HG03442 (cell line): Measurements from ENCODE around the gene PTH1R.

Source experiments
- ATAC-seq: cut with Tn5 transposase; IDR thresholded peaks from one replicate; pipeline ENCODE4 v1.9.1; 2021; ENCODE audit warnings: mild to moderate bottlenecking, moderate library complexity; ENCODE audit not compliant: unreplicated experiment

PTH1R gene

GRCh38 chr3:46897829-46898320 is 20.4 kb downstream of the PTH1R start:
- no peak for ATAC-seq

- ATAC-seq, result no peak
These were observed 21.0 kb downstream of the PTH1R start for GRCh38 chr3:46898321-46899150.

DNA sequence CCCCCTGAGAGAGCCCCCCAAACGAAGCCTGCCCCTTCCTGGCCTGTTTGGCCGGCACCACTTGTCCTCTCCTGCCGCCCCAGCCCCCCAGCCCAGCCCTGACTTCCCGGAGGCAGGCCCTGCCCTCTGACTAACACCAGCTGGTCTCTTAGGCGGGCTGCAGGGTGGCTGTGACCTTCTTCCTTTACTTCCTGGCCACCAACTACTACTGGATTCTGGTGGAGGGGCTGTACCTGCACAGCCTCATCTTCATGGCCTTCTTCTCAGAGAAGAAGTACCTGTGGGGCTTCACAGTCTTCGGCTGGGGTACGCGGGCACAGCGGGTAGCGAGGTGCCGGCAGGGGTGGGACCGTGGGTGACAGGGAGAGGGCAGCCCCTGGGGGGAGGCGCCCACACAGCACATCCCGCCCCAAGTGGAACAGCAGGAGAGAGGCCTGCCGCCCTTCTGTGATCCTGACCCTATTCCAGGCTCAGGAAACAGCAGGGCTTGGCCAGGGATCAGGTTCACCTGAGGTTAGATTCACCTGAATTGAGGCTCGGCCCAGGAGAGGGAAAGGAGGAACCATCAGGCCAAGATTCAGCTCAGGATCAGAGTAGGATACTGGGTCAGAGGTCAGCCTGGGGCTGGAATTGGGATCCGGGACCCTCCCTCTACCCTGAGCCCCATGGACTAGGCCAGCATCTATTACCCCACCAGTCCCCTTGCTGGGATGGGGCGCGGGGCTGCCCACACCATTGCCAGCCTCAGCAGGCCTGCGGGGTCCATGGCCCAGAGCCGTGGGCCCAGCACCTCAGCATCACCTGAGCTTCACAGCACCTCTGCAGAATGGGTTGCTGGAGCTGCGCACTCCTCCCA is 21.9 kb downstream of the PTH1R start:
- ATAC-seq, result no peak

- no peak for ATAC-seq
These were observed 22.4 kb downstream of the PTH1R start for GRCh38 chr3:46900007-46900292.

DNA sequence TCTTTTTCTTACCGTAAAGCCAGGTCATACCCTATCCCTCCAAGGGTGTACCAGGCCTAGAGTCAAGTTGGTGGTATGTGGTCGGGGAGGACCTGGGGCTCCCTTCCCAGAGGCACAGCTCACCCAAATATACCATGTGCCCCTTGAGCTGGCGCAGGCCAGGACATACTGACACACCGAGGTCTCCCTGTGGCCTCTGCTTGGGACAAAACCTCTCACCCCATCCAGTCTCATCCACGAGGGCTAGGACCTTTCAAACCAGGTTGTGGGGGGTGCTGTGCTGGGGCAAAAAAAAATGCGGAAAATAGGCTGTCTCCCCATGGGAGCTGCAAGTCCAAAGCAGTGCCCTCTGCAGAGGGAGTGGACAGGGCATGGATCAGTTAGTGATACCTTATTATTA is 22.8 kb downstream of the PTH1R start:
- no peak for ATAC-seq

DNA sequence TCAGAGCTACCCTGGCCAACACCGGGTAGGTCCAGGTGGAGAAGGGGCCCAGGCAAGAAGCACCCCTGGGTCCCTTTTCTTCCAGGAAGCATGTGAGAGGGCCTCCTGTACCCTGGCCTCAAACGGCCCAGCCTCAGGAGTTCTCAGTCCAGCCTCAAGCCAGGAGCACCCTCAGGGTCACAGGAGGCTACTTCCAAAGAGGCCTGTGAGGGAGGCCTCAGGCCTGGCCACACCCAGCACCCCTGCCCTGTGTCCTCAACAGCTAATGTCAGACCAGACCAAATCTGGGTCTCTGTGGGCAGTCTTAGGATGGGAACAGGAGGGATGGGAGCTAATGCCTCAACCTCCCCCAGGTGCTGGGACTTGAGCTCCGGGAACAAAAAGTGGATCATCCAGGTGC is 23.5 kb downstream of the PTH1R start:
- ATAC-seq, result no peak

GRCh38 chr3:46901591-46902187 is 24.2 kb downstream of the PTH1R start:
- ATAC-seq, result no peak

- ATAC-seq, result no peak
These were observed 24.7 kb downstream of the PTH1R start for GRCh38 chr3:46902188-46902631.

GRCh38 chr3:46903341-46904302 is 26.1 kb downstream of the PTH1R start:
- no peak for ATAC-seq

DNA sequence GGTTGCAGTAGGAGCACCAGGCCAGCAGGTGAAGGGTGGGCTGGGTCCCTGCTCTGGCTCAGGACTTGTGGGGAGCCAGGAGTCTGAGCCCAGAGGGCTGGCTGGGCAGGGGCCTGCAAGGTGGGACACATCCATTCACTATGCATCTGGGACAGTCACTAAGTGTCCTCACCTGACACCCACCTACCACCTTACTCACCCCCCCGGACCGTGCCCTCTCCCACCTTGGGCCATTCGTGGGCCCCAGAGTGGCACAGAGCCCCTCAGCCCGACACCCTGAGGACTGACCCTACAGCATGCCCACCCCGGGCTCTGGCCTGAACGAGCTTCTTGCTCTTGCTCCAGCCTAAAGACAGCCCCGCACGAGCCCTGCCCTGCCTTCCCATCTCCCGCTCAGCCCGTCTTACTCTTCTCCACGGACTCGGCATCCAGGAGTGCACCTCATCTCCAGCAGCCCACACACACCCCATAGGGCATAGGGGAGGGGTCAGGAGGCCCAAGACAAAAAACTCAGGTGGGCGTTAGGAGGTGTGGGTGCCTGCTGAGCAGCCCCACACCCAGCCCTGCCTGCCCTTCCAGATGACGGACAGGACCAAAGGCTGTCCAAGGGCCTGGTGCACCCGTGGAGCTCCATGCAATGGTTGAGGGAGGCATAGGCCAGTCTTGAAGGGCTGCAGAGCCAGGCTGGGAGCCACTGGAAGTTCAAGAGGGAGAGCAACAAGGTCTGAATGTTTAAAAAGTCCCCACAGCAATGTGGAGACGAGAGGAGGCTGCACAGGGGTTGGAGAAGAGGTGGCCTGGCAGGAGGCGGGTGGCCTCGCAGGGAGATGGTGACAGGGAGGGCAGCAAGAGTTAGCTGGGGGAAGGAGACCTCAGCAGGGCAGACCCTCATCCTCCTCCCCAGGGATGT is 27.0 kb downstream of the PTH1R start:
- no peak for ATAC-seq

GRCh38 chr3:46905213-46905560 is 27.7 kb downstream of the PTH1R start:
- ATAC-seq, result no peak

DNA sequence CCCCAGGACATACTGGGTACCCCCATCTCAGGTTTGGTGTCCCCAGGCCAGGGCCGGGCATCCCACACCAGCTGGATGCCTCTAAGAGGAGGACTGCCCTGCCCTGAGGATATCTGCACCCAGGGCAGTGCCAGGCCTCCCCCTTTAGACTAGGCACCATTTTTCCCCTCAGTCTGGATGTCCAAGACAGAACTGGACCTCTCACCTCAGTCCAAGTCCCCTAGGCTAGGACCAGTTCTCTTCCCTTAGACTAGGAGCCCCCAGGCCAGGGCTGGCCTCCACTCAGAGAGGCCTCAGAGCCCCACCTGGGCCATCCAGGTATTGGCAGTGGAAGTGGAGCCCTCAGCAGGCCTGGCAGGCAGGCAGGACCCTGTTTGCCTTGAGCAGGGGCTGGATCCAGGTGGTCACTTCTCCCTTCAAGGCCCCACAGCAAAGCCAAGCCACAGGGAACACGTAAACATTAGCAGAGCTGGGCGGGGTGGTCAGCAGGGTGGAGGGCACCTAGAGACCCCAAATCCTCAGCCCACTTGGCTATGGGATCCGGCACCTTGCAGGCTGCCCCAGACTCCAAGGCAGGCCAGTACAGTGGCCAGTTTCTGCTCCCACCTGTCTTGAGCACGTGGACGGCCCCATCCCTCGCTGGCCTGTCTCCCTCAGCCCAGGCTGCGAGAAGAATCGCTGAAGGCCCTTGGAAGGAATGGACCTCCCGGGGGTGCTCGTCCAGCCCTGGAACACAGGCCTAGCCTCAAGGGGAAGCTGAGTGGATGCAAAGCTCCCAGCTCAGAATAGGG is 28.3 kb downstream of the PTH1R start:
- ATAC-seq, result no peak

DNA sequence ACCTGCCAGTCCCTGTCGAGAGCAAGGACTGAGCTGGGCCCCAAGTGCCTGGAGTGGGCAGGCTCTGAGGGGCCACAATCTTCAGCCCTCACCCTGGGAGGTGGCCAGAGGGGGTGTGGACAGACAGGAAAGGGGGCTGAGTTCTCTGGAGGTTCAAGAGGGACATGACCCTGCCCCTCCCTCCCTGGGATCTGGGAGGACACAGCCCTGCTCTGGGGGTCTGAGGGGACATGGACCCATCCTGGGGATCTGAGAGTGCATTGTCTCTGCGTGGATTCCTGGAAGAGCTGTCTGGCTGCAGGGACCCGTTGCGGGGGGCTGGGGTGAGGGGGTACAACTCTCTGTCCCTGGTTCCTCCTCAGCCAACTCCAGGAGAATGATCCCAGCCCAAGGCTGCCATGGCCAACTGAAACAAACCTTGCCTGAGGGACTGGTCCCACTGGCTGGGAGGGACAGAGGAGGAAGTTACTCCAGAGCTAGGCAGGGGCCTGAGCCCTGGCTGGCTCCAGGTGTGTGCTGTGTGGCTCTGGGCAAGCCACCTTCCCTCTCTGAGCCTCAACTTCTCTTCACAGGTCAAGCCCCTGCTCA is 29.0 kb downstream of the PTH1R start:
- ATAC-seq, result no peak

DNA sequence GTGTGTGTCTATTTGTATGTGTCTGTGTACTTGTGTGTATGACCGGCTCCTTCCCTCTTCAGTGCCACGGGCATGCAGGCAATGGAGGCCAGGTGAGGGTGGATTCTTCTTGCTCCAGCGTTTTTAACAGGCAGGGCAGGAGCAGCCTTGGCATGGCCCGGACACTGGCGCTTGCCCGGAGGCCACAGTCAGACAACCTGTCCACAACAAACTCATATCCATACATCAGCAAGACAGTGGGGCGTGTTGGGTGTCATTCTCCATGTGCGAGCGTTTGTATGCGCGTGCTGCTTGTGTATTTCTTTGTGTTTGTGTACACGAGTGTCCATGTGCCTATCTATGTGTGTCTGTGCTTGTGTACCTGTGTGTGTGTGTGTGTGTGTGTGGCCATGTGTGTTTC is 29.8 kb downstream of the PTH1R start:
- no peak for ATAC-seq

GRCh38 chr3:46907960-46908293 is 30.4 kb downstream of the PTH1R start:
- ATAC-seq, result no peak

DNA sequence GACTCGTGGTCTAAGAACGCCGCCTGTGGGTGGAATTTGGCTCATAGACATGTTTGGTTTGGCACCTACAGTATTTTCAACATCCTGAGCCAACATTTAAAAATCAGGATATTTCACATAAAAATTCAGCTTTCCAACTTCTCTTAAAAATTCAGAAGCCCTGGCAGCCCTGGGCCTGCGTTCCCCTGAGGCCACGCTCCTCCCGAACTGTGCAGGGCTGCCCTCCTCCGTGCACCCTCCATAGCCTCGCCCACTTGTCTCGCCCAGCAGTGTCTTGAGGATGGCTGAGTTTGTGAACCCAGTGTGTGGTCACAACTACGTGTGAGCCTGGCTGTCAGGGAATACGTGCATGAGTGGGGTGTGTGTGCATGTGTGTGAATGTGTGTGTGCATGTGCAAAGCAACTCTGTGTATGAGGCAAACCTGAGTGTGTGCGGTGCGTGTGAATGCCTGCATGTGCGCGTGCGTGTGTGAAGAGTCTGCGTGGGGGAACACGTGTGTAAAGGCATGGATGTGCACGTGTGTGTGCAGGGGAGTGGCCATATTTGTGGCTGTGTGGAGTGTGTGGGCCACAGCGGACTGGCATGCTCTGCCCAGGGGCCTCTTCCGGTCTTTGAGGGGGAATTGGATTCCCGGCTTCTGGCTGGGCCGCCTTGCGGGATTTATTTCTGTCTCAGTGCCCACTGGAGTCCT is 30.9 kb downstream of the PTH1R start:
- ATAC-seq, result no peak

DNA sequence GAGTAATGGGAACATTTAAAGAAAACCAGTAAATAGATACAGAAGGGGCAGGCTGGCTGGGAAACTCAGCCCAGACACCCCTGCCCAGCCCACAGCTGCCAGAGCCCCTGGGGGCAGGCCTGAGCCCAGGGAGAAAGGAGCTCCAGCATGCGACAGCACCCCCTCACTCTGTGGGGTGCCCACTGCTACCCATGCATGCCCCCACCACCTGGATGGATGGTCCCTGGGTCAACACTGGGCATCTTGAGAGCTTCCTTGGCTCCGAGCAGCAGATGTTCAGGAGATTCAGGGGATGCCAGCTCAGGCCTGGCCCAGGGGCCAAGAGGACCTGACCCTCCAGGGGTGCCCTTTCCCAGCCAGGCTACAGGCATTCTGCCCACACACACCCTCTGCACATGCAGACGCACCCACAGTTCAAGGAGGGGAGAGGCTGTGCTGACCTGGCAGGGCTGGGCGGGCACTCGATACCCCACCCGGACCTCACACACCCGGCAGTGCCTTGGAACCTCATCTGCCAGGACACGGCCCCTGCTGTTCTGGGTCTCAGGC is 31.5 kb downstream of the PTH1R start:
- ATAC-seq, result no peak
